Stimulated activated CD4-positive, alpha-beta T cell treated with anti-CD3 and anti-CD28 coated beads, Interleukin-1b, Interleukin-23, amount 100 ng/mL, for 4 hours (primary cell): ENCODE data around the gene VOPP1.

ENCODE experiments used
- DNase-seq, 2 donors: peaks; one replicate each; pipeline ENCODE4 v3.0.0-alpha.2; 2020; ENCODE audit warnings: low read depth in 2 of 2

VOPP1 gene

DNA sequence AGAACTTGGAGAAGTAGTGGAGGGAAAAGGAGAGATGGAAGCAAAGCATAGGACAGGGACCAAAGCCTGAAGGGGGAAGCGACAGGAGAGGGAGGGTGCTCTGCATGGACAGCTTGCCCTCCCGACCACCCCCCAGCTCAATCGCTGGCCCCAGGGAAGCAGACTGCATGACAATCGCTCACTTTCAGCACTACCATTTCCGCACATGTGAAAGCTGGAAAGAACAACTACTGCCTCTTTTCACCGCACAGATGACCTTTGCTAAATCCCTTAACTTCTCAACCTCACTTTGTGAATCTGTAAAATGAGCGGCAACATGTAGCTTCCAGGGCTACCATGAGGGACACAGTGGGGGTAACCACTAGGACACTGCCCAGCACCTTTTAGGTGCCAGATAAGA, 17.1 kb downstream of the VOPP1 start:
- DNase-seq: no peak

DNA sequence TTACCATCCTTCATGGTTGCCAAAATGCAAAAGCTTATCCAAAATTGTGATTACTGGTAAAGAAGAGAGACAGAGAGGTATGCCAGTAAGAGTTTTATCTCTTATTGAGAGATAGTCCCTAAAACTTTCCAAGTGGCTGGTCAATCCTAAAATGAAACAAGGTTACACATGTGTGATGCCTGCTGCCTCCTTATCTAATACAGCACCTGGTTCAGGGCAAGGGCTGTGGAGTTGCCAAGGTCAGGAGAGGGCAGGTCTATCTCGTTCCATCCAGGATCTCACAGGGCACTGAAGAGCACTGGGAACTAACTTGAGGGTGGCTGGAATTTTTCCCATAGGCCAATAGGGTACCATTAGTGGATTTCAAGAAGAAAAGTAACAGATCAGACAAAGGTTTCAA, 18.3 kb downstream of the VOPP1 start:
- no peak for DNase-seq

DNA sequence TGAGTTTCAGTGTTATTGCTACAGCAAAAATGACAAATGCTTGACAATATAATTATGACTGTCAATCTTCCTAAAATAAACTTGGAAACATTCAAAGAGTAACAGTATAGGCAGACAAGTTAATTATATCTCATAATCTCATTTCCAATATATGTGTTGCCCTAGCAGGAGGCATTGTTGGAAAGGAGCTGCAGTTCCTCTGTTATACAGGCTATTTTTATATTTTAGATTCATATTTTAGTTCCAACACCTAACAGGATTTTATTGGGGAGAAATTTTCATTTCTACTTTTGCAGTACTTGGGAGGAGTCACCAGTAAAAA, 19.3 kb downstream of the VOPP1 start:
- no peak for DNase-seq

DNA sequence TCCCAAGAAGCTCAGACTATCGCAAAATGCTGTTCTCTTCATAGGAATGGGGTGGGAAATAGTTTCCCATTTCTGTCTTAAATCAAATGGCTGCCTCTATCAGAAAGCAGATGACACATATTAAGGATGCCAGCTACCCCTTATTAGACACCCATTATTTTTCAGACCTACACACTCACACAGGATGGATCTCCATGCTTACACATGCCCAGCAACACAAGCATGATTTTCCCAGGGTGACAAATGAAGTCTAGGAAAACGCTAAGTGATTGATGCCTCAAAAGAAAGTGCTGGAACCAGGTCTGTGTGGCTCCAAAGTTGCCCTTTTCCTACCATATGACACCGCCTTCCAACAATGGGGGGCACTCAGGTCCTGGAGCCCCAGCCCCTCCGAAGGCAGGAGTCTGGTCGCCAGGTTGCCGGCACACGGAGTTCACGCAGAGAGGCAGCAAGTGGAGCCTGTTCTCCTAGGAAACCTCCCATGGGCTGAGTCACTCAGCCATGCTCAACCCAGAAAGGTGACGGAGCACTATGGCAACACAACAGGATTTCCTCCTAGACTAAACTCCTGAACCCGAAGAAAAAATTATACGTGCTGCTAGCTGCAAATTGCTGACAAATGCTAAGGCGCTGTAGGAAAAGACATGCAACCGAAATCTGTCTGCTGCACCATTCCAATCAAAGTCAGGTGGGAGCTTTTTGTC, 19.8 kb downstream of the VOPP1 start:
- DNase-seq: no peak

DNA sequence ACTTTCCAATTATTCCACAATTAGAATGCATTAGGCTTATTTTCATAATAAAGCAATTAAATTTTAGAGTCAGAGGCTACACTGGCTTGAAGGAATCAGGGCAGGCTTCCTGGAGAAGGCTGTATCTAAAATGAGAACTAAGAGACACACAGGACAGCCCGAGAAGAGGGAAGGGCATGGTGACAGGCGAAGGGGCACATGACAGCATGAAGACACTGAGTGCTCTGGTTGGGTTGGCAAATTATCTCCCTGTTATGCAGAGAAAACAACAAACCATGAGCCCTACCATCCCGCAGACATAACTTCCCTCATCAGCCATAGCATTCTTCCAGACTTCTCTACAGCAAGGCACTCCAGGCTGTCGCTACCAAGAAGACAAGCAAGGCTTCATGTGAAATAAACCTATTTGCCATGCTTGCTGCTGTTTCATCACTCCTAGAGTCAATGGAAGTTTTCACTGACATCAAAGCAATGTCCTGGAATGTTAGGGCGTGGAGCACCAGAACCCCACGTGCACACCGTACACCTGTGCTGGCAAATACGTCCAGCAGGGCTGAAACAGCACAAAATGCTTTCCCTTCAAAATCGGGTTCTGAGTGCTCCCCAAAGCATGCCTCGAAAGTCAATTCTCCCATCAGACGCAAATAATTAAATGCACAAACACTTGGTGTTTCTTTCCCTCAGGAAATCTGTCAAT, 21.3 kb downstream of the VOPP1 start:
- DNase-seq: no peak

DNA sequence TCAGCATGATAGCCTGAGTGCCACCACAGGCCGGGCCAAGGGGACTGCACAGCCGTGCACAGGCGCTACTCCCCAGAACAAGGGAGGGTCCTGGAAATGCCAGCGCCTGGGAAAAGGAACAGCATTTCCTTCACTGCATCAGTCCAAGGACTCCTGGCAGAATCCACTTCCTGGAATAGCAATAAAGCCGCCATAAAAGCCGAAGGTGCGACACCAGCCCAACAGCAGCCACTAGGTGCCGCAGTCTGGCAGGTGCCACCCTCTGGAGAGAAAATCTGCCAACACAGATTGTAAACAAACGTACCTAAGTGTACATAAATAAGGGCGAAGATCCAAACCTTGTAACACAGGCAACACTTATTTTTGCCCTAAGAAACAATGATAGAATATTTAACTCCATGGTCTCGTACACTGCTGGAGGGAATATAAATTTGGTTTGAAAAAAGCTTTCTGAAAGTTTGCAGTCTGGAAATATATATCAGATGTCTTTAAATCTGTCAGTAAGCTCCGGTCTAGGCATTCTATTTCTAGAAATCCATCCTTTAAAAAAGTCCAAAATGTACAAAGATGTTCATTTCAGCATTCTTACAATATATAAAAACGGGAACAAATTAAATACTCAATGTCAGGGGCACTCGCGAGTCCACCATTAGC, 22.2 kb downstream of the VOPP1 start:
- no peak for DNase-seq

DNA sequence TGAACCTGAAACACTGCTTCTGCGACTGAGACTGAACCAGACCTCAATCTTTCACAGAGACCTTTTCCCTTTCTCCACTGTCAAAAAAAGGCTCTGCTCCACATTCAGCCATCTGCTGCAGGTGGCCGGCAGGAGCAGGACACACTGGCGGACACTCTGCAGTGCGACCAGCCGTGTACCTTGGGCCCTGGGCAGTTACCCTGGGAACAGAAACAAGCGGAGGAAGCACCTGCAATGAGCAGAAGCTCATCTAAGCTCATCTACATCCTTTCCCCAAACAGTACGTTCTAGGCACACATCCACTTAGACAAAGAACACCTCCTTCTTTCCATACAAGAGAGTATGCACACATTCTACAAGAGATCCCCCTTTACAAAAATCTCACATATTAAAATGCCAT, 22.8 kb downstream of the VOPP1 start:
- no peak for DNase-seq

DNA sequence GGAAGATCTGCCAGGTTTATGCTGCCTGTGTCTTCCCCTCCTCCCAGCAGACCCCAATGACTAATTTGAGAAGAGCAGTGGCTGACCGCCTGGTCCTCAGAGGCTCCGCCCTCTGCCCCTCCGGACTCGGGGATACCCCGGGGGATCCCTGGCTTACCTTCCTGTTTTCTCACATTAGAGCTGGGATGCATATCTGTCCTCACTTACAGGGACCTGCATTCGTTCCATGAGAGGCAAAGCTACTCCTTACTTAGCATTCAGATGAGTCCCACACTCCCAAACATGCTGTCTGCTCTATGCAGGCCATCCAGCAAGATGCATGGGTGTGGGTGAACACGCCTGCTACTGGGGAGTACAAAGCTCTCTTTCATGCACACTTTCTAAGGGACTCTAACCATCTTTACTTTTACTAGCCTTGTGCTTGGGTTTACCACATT, 24.0 kb downstream of the VOPP1 start:
- DNase-seq: no peak

DNA sequence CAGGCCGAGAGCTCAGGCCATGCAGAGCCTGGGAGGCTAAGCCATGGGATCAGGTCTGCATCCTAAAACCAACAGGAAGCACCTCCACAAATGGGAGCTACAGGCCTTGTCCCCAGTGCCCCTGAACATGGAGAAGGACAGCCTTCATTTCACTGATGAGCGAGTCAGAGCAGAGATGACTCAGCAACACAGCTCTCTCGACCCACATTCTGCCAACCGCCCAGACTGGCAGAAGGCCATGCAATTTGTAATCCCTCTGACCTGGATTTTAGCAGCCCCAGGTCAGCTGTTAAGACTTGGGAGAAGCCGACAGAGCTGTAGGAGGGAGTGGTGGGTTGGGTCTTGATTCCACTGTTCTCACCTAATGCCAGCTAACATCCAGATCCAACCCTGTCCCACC, 25.5 kb downstream of the VOPP1 start:
- DNase-seq: peak in 1 of 2 donors; percentile 21

DNA sequence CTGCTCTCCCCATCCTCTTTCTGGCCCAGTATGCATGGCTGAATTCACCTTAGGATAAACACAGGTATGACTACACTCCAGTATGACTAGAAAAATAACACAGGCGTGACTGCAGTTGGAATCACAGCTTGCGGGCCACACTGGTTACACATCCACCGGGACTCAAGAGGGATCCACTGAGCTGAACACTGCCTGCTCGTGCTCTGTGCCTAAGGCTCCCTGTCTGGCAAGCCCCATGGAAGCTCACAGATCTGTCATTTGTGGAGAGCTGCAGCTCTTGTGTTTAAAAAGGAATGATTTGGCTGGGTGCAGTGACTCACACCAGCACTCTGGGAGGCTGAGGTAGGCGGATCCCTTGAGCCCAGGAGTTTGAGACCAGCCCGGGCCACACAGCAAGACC, 26.8 kb downstream of the VOPP1 start:
- no peak for DNase-seq

DNA sequence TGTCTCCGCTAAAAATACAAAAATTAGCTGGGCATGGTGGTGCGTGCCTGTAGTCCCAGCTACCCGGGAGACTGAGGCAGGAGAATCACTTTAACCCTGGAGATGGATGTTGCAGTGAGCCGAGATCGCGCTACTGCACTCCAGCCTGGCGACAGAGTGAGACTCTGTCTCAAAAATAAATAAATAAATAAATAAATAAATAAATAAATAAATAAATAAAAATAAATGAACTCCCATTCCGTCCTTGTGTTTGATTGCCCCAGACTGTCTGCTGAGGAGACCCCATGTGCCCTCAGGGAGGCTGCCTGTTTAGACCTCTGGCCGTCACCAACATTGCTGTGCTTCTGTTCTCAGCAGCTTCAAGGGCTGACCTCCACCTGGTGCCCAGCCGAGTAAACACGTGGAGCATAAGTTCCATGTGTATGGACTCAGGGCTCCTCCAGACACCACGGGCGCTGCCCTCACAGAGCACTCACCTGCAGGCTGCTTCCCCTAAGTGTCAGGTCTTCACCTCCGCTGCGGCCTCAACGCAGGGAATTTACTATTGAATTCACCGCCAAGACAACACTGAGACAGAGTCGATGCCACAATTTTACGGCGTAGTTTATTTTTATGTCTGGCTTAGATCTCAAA, 32.0 kb downstream of the VOPP1 start:
- no peak for DNase-seq

DNA sequence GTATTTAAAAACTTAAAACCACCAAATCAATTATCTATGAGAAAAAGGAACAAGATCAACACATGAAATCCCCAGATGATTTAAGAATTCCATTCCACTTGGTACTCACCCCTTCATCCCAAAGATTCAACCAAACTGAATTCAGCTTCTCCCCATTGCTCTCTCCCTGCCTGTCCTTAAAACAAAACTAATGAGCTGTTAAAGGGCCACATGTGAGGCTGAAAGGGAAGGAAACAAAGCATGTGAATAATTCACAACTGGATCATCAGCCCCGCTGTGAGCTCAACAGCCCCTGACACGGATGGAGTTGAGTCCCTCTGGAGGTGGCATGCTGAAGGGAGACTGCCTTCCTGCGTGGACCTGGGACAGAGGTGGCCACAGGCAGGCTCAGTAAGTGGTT, 32.9 kb downstream of the VOPP1 start:
- DNase-seq: no peak

DNA sequence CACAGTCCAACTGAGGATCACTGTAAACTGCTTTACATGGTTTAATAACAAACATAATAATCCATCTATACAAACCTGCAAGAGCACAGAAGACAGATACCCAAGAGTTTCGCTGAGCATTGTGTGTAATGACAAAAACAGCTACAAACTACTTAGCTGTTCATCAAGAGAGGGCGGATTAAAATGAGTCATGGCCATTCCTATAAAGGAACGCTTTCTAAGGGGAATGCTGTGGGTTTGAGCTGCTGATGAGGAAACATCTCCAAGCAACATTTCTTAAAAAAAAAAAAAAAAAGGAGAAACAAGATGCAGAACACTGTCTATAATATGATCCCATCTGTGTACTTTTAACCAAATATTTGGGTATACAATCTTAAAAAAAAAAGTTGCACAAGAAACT, 33.8 kb downstream of the VOPP1 start:
- DNase-seq: no peak

DNA sequence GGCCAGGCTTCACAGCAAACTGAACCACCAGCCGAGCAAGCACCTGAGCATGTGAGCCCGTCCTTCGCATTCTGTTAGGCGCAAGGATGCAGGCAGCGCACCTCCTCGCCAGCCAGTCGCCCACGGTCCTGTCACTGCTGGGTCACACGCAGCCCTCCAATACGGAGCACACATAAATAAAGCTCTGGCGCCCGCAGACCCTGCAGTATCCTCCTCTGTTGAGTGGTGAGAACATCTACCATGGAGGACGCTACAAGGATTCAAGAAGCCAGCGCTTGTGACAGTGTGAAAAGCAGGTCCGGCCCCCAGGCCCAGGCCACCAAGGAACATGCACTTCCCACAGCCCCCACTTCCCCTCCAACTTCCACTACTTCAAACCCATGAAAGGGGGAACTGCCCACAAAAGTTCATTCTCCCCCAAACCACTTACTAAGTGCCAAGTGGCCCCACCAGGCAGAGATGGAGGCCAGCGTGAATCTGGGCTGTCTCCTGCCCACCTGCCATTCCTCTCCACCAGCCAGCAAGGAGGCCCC, 34.8 kb downstream of the VOPP1 start:
- DNase-seq: no peak

DNA sequence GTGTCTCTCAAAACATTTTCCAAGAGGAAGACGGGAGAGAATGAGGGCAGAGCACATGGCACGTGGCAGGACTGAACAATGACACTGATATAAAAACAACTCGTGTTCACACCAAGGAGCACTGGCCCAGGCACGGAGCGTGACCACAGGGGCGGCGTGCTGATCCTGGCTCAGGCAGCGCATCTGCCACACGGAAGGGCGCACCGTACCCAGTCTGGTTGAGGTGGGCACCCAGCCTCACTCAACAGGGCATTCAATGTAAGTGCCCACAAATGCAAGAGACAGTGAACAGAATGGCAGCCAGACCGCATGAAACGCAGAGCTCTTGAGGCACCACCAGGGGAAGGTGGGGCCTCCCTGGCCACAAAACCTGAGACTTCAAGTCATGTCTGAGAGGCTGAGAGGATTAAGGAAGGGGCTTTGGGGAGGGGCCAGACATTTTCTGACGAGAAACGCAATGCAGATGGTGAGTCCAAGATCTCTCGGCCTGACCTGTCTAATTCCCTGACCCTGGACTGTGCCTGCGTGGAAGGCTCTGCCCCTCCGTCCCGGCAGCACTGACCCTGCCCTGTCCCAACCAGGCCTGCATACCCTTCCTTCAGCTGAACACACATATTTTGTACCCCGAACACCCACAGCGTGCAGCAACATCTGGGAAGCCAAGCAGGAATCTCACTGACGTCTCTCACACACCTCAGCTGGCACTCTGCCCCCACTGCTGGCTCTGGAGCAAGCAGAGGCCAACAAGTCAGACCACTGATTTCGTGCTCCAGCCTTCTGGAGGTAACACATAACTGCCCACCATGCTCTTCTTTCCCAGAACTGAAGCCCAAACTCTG, 35.5 kb downstream of the VOPP1 start:
- DNase-seq: no peak

DNA sequence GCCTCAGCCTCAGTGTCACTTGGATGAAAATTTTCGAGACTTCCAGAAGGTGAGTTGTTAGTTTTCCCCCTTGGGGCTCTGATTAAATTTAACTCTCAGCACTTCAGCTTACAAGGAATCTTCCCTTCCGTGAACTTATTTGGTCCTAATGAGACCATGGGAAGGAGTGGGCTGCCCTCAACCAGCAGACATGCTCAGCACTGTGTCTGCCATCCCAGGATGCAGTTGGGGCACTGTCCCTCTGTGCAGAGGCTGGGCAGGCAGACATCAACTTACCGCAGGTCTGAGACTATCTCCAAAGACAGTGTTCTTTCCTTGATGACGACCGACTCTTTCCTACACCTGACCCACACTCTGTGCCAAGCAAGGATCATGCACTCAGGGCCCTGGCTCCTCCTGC, 36.7 kb downstream of the VOPP1 start:
- no peak for DNase-seq

DNA sequence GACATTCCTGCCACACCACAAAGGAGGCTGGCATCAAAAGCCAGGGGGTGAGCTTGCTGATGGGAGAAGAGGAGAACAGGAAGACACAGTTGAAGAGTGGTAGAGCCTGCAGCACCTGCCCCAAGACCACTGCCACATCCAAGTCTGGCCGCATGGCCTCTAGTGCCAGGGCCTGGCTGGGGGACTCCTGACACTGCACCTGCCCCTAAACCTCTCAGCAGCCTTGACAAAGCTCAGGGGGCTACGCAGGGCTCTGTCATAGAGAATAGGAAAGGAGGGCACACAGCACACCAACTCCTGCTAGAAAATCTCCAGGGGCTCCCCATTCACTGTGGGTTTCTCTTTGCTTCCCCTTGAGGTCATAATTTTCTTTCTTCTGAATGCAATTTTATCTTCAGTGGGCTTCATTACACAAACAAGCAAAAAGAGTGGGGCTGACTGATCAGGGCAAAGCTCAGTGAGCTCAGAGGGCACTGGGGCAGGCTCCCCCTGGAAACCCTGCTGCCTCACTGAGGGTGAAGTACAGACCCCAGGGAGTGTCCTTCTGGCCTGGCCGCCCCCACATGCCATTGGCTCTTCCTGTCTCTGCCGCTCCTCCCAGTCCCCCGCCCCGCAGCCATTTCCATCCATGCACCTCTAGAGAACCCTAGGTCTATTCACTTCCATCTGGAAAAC, 37.2 kb downstream of the VOPP1 start:
- no peak for DNase-seq

DNA sequence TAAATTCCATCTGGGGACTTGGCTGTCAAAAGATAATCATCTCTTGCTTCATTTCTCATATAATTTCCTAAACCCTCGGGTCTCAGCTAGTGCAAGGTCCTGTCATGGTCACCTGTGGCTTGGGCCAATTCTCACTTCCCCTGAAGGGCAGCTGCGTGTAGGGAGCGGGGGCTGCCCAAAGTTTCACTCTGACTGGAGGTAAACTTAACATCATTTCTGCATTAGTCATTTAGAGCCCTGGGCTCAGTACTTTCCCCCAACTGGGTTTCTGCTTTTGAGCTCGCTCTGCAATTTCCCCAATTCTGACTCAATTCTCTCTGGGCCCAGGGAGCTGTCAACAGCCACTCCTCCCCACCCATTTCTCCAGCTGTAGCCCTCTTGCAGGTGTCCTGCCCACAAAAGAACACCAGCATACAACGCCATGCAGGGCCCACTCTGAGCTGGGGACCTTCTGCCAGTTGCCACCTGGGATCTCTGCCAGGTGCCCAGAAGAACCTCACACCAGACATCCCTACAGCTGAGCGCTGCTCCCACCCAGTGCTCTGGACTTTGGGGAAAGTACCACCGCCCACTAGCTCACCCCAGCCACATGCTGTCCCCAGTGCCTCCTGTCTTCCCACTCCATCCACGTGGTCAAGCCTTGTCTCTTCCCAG, 37.9 kb downstream of the VOPP1 start:
- DNase-seq: peak; percentile 32 to 44

DNA sequence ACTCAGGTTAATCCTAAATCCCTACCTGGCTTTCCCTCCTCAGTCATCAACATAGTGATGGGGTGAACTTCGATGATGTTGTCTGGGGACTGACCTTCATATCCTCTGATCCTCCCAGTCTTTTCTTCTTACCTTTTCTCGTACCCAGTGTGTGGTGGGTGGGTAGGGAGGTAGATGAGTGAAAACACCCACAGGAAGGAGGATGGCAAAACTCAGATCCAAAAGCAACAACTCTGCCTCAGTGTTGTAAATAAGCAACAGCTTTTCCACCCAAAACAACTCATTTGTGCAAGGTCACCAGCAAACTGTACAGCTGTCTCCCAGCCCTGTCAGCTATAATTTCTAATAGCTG, 38.6 kb downstream of the VOPP1 start:
- DNase-seq: no peak

DNA sequence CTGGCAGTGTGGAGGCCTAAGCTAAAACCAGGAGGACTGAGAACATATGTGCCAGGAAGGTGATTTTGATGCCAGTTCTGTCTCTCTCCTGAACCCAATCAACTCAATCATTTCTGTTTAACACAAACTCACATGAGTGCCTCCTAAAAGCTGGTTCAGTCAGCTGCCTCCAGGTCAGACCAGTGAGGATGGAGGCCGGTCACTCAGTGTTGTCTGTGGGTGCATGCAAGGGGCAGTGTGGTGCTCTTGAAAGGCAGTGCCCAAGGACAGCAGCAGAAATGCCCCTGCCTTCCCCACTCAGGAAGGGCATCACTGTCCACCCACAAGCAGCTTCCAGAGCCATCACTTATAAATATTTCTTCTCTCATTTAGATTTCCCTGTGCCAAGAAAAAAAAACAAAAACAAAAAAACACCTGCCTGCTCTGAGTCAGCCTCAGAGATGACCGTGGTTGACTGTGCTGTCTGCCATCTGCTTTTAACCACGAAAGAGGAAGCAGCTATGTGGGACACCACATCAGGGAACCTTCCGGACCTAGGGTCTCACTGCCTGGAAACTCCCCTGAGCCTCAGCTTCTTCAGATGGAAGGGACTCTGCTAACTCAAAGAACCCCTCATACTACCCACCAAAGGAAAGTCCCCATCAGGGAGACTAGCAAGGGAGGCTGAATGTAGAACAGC, 39.1 kb downstream of the VOPP1 start:
- peak; percentile 30 to 38 for DNase-seq
